Progenitor cell of endocrine pancreas (in vitro differentiated cells): ENCODE results near the gene GLDC. TPM values are rescaled to one million over a fixed set of nuclear protein-coding genes. Genes with fewer than 3 reads are reported as not detected.
"Not testable (repeated sequence)": the region's sequence is repeated elsewhere in the genome, so short reads cannot be mapped to it uniquely, and the experiment has no call there.

Source experiments
- DNase-seq: peaks from one replicate; pipeline ENCODE4 v3.0.0; 2021; ENCODE audit warnings: low spot score; ENCODE audit not compliant: unreplicated experiment
- H3K27ac Mint-ChIP-seq: 2 replicates; pipeline ENCODE4 v1.8.0; 2021; ENCODE audit warnings: mild to moderate bottlenecking, moderate library complexity, mixed read lengths
- H3K27me3 Mint-ChIP-seq: 2 replicates; pipeline ENCODE4 v1.8.0; 2021; ENCODE audit warnings: mixed read lengths
- H3K36me3 Mint-ChIP-seq: 2 replicates; pipeline ENCODE4 v1.8.0; 2022; ENCODE audit warnings: mixed read lengths; ENCODE audit not compliant: insufficient read depth
- H3K4me1 Mint-ChIP-seq: 2 replicates; pipeline ENCODE4 v1.8.0; 2021; ENCODE audit warnings: low read depth, mixed read lengths
- H3K4me3 Mint-ChIP-seq: 2 replicates; pipeline ENCODE4 v1.8.0; 2021; ENCODE audit warnings: low read depth, mild to moderate bottlenecking, moderate library complexity, mixed read lengths
- H3K9me3 Mint-ChIP-seq: 2 replicates; pipeline ENCODE4 v1.8.0; 2021; ENCODE audit warnings: low read depth, mixed read lengths
- total RNA-seq: library from RNA; stranded (reverse); gene quantifications from 2 replicates; pipeline ENCODE4 v1.2.1, GENCODE V29; 2021
- TF ChIP-seq, protein P1 (sequence below): fragments of 200-600 bp; sonication (generic); IDR thresholded peaks from one replicate; pipeline ENCODE4 v1.5.0; 2021; ENCODE audit warnings: antibody characterized with exemption, mild to moderate bottlenecking; ENCODE audit not compliant: unreplicated experiment

The GLDC gene
- total RNA-seq, 1 donor from 2014 or later, result 11.3 TPM

DNA sequence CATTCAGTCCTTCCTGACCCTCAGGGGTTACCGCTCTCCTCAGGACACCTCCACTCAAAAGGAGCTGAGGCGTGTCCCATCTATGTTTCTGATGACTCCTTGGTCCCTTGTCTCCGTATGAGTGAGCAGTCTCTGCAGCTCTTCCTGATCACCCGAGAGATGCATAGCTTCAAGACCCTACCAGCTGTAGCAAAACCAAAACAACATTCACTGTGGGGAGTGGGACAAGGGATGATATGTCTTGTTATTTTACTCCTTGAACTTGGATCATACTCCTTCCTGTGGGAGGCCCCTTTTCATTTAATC is 14.4 kb downstream of the GLDC start:
- no peak overlapping the region for H3K27ac Mint-ChIP-seq
- no peaks in the 10 kb centered on the region for H3K4me1 Mint-ChIP-seq
- H3K4me3 Mint-ChIP-seq, result no peak overlapping the region
- TF ChIP-seq, protein P1, sequence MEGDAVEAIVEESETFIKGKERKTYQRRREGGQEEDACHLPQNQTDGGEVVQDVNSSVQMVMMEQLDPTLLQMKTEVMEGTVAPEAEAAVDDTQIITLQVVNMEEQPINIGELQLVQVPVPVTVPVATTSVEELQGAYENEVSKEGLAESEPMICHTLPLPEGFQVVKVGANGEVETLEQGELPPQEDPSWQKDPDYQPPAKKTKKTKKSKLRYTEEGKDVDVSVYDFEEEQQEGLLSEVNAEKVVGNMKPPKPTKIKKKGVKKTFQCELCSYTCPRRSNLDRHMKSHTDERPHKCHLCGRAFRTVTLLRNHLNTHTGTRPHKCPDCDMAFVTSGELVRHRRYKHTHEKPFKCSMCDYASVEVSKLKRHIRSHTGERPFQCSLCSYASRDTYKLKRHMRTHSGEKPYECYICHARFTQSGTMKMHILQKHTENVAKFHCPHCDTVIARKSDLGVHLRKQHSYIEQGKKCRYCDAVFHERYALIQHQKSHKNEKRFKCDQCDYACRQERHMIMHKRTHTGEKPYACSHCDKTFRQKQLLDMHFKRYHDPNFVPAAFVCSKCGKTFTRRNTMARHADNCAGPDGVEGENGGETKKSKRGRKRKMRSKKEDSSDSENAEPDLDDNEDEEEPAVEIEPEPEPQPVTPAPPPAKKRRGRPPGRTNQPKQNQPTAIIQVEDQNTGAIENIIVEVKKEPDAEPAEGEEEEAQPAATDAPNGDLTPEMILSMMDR, result no peak
- no peaks in the 10 kb centered on the region for H3K9me3 Mint-ChIP-seq
- H3K27me3 Mint-ChIP-seq, result peaks cover 6% of the 10 kb centered on the region
- H3K36me3 Mint-ChIP-seq, result no peaks in the 10 kb centered on the region
- DNase-seq, result no peak

DNA sequence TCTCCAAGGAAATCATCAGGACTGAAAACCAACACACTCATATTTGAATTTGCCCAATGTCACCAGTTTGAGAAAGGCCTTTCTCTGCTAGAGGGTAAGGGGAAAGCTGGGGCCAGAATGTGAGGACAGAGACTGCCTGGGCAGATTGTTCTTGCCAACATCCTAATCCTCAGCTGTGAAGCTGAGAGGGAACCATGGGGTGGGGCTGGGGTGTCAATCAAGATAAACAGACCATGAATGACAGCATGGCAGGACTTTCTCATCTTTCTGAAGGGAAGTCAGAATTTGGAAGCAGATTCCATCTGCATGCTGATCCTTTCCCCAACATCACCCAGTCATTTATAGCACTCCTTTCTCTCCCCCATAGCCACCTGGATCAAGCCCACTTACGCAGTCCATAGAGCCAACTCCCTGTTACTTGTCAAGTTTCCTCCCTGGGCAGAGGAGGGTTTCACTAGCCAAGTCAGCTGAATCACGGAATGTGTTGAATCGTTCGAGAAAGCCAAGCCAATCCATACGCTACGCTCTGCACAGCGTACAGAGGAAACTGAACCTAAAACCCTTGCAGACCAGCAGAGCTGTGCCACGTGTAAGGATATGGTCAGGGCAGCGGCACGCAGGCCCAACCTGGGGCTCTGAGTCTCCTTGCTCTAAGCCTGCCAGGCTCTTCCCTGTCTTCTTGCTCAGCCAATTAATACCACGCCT is 14.9 kb downstream of the GLDC start:
- Mint-ChIP-seq H3K9me3 (no peaks in the 10 kb centered on the region), H3K36me3 (no peaks in the 10 kb centered on the region), H3K4me3 (no peak overlapping the region), H3K27ac (no peak overlapping the region), H3K4me1 (no peaks in the 10 kb centered on the region), H3K27me3 (peaks cover 6% of the 10 kb centered on the region)
- no peak for DNase-seq
- TF ChIP-seq, protein P1, result no peak

DNA sequence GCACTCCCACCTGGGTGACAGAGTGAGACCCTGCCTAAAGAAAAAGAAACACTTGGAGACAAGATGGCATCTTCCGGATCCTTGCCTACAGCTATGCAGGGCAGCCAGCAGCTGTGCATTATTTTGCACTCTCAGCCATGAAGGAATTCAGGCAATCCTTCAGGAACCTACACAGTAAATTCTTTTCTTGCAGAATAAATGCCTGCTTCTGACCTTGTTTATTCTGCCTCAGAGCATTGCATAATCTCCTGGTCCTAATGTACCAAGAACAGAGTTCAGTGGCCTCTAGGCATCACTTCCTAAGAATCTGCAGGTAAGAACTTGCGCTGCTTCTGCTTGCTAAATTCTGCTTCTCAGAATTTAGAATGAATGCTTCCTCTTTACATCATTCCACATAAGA is 16.8 kb downstream of the GLDC start:
- Mint-ChIP-seq H3K36me3 (no peaks in the 10 kb centered on the region), H3K4me1 (no peaks in the 10 kb centered on the region), H3K27ac (no peak overlapping the region), H3K9me3 (no peaks in the 10 kb centered on the region), H3K4me3 (no peak overlapping the region), H3K27me3 (peaks cover 6% of the 10 kb centered on the region)
- TF ChIP-seq, protein P1, result no peak
- no peak for DNase-seq

DNA sequence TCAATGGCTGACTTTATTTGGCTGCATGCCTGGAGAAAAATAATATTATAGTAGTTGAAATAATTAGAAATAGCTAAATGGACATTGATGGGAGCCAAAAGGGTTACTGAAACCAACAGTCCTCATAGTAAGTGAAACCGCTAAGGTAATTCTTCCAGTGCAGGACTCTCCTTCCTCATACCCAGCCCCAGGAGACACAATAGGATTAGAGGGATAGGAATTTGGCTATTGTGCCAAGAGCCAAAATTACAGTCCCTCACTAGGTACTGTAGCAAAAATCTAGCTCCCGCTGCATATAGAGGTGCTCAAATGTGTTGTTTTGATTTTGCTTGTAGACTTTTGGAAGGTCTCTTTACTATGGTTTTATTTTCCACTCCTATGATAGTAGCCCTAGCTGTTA is 20.2 kb downstream of the GLDC start:
- Mint-ChIP-seq H3K9me3 (no peaks in the 10 kb centered on the region), H3K27ac (no peak overlapping the region), H3K27me3 (no peaks in the 10 kb centered on the region), H3K36me3 (peaks cover 1% of the 10 kb centered on the region), H3K4me1 (no peaks in the 10 kb centered on the region), H3K4me3 (no peak overlapping the region)
- TF ChIP-seq, protein P1, result no peak
- DNase-seq, result no peak

DNA sequence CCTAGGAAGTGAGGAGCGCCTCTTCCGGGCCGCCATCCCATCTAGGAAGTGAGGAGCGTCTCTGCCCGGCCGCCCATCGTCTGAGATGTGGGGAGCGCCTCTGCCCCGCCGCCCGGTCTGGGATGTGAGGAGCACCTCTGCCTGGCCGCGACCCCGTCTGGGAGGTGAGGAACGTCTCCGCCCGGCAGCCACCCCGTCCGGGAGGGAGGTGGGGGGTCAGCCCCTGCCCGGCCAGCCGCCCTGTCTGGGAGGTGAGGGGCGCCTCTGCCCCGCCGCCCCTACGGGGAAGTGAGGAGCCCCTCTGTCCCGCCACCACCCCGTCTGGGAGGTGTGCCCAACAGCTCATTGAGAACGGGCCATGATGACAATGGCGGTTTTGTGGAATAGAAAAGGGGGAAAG is 22.7 kb downstream of the GLDC start:
- H3K4me3 Mint-ChIP-seq, H3K36me3 Mint-ChIP-seq, DNase-seq, H3K27ac Mint-ChIP-seq, H3K9me3 Mint-ChIP-seq, H3K27me3 Mint-ChIP-seq, H3K4me1 Mint-ChIP-seq: not testable (repeated sequence)

DNA sequence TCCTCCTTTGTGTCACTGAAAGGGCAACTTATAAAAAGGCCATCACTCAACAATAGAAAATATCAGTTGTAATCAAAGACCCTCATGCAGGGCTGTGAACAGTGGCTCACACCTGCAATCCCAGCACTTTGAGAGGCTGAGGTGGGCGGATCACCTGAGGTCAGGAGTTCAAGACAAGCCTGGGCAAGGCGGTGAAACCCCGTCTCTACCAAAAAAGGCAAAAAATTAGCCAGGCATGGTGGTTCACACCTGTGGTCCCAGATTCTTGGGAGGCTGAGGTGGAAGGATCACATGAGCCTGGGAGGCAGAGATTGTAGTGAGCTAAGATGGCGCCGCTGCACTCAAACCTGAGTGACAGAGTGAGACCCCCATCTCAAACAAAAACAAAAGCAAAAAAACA is 24.7 kb downstream of the GLDC start:
- no peak for DNase-seq
- H3K4me1 Mint-ChIP-seq, result peaks cover 1% of the 10 kb centered on the region
- no peaks in the 10 kb centered on the region for H3K27me3 Mint-ChIP-seq
- TF ChIP-seq, protein P1, result no peak
- H3K36me3 Mint-ChIP-seq, result peaks cover 1% of the 10 kb centered on the region
- H3K9me3 Mint-ChIP-seq, result no peaks in the 10 kb centered on the region
- no peak overlapping the region for H3K4me3 Mint-ChIP-seq
- H3K27ac Mint-ChIP-seq, result no peak overlapping the region
